Cerebellar nuclear complex (tissue), 1 donor: ENCODE measurements around the gene FHAD1.

Source experiments
- DNase-seq, 2 experiments: peaks; one replicate each; lab custom pipeline; 2025; lab: John Stamatoyannopoulos, UW

FHAD1 gene

DNA sequence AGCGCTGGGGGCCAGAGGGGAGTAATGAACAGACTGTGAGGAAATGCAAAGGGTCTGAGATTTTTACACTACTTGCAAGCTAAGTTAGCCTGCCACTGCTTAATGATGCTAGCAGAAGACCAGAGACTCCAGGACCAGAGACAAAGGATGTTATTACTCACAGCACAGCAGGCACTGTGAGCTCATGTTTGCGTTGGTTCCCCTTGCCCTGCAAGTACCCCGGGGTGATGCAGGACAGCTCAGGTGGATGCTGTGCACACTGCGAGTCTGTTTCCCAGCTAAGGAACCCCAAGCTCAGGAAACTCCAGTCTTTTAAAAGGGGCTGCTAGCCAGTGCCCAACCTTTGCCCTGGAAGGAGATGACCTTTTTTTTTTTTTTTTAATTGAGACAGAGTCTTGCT, 1.2 kb downstream of the FHAD1 start:
- no peak for DNase-seq

DNA sequence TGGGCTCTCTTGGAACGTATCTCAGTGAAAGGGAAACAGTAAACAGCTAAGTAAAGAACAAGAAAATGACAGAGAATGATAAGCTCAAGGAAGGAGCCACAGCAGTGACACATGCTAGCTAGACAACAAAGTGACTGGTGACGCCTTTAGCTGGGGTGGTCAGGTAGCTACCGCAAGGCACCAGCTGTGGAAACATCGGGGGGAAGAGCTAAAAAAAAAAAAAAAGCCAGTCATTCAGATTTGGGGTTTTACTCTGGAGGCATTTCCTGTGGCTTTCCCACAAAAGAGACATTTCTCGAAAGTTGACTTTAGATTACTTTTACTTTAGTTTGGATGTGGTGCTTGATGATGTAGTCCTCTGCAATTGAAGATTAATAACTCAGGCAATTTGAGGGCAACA, 2.1 kb downstream of the FHAD1 start:
- no peak for DNase-seq

DNA sequence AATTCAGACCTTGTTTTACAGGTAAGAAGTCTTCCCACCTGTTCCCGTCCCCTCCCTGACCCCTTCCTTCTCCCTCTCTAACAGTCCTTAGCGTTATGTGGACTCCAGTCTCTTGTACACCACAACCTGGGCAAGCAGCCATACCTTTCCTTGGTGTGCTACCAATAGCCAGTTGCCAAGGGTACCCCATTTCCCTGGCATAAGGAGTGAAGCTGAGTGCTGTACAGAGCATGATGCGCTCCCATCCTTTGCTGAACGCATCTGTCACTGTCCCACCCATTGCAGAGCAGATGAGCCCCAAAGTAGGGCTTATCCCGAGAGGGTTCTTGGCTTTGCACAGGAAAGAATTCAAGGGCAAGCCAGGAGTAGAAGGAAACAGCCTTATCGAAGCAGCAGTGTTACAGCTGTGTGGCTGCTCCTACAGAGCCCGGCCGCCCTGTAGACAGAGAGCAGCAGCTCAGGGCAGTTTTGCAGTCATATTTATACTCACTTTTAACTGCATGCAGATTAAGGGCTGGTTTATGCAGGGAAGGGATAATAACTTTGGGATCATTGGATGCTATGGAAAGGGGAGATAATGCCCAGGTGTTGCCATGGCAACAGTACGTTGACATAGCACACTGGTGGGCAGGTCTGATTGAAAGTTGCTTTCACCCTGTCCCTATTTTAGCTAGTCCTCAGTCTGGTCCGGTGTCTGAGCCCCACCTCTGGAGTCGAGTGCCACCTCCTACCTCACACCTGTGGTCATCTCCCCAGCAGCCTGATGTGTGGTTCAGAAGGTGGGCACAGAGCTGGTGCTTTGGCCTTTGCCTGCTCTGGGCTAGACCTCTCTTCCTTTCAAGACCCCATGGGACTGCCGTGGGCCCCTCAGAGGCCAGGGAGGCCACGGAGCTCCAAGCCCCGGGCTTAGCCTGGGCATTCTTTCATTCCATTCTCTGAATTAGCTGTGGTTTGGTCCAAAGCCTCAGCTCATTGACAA, 5.1 kb downstream of the FHAD1 start:
- DNase-seq = no peak

DNA sequence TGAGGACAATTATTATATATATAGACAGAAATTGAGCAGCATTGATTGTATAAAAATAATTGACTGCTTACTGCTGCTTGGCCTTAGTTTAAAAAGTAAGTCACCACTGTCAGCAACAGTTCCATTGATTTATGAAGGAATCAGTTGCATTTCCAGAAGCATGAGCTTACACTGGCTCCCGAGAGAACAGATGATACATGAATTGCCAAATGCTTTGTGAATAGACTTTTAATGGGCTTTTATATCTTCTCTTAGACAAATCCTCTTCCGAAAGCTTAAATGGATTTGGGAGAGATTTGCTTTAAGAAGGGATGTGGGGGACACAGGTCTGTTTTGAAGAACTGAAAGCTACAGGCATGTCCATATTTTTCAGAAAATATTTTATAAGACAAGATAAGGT, 7.5 kb downstream of the FHAD1 start:
- no peak for DNase-seq

DNA sequence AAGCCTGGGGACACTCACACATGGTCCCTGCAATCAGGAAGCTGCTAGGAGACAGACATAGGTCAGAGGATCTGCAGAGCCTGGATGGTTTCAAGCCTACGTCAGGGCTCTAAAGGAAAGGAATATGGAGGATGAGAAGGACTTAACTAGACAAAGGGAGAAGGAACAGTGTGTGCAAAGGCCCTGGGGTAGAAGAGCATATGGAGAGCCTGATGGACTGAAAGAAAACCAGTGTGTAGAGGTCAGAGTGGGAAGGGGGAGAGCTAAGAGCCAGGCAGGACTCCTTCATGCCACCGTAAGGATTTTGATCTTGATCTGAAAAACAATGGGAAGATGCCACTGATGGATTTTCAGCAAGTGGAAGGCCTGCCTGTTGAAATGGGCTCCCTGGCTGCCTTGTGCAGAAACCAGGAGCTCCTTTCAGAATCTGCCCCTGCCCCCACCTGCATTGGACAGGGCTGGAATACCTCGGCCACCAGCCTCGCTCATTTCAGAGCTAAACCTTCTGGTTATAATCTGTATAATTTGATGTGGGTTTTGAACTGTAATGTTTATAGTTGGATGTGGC, 8.6 kb downstream of the FHAD1 start:
- no peak for DNase-seq

DNA sequence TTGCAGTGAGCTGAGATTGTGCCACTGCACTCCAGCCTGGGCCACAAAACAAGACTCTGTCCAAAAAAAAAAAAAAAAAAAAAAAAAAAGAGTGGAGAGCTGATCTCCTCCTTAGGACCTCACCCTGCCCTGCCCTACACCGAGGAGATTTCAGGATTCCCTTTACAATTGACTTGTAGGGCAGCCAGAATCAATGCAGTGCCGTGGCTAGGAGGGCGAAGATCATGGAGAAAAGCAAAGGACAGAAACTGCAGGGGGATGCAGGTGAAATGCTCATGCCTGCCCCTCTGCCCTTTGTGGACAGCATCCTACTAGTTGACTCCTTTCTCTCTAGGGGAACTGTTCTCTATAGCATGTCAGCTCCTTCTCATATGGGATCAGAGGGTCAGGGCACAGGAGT, 9.6 kb downstream of the FHAD1 start:
- DNase-seq = no peak

DNA sequence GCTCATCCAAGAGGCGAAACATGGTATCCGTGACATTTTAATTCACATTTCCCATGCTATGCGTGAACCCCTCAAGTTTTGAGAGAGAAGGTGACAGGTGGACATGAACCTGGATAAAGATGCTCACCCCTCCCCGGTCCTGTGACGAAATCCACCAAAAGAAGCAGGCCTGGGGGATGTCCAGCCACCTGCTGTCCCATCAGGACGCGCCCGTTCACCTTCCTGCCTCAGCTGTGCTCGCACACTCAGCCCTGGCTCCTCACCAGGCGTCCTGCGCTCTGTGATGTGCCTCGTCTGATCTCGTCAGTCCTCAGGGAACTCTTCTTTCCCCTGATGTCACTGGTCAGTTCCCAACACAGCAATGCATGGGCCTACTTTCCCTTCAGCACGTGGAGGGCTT, 10.3 kb downstream of the FHAD1 start:
- no peak for DNase-seq

DNA sequence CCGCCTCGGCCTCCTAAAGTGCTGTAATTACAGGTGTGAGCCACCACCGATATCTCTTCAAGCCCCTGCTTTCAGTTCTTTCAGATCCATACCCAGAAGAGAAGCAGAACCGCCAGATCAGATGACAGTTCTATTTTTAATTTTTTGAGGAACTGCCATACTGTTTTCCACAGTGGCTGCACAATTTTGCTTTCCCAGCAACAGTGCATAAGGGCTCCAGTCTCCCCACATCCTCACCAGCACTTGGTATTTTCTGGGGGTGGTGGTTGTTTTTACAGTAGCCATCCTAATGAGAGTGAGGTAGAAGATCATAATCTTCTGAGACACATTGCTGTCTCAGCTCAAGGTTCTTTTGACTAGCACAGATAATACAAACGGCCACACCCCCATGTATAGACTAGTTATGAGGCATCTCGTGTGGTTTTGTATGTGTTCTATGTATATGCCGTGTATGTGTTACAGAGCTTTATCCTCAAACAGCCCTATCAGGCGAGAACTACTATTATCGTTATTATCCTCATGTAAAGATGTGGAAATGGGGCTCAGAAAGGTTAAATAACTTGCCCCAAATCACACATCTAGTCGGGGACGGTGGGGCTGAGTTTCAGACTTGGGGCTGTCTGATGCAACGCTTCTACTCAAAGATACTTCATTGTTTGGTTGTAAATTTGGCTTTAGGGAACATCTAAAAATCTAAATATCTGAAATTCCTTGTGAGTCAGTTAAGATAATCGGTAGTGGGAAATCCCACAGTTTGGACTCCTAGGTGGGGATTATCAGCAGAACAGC, 12.0 kb downstream of the FHAD1 start:
- no peak for DNase-seq

DNA sequence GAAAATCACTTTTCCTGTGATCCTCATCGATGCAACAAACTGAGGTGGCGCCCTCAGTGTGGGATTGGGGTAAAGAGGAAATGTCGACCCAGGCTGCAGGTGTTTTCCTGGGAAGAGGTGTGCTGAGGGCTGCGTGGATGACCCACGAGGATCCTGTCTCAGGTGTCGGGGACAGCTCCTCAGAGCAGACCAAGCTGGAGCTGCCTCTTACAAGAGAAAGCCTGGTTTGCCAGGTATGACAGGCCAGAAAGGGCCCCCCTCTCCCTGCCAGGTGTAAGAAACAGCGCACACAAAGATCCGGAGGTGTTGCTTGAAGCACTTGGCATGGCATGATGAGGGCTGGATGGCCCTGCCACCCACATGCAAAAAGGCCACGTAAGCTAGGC, 12.6 kb downstream of the FHAD1 start:
- DNase-seq = no peak

DNA sequence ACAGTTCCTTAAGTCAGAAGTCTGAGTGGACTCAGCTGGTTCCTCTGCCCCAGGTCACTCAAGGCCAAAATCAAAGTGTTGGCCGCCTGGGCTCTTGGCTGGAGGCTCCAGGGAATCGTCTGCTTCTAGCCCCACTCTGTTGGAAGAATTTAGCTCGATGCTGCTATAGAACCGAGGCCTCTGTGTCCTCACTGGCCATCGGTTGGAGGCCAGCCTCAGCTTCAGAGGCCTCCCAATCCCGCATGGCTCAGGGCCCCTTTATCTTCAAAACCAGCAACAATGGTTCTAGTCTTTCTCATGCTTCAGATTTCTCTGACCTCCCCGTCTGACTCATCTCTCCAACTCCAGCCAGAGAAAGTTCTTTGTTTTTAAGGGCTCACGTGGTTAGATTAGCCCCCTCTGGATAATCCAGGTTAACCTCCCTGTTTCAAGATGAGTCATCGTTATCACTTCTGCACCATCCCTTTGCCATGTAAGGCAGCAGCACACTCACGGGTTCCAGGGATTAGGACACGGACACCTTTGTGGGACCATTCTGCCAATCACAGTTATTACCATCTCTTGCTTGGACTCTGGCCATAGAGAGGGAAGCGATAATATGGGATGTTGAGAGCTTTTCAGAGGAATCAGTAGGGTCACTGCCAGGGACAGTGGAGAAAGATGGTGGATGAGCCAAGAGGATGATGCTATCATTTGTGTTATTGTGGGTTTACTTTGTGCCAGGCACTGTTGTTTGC, 13.6 kb downstream of the FHAD1 start:
- no peak for DNase-seq

DNA sequence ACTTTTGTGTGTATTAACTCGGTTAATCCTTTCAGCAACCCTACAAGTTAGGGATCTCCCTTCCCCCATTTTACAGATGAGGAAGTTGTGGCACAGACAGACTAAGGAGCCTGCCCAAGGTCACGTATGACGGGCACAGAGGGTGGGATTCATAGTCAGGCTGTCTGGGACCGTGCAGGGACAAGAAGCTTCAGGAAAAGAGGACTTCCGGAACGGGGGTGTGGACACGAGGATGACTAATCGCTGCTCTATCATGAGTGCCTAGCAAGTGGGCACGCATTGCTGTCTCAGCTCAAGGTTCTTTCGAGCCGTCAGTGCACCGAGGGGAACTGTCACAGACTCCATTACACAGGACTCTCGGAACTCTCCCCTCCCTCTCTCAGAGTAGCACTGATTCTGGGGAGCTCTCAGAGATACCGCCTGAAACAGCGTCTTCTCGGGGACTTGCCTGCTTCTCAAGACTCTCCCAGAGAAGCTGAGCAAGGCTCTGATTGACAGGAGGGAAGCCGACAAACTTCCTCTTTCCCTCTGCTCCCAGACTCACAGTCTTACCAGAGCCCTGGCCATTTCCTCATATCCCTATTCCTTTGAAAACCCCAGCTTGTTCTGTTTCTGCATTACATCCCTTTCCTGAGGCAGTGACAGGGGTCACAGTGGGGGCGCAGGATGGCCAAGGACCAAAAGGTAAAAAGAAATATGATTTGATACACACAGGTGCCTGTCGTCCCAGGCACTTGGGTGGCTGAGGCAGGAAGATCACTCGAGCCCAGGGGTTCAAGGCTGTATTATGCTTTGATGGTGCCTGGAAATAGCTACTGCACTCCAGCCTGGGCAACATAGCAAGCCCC, 14.4 kb downstream of the FHAD1 start:
- DNase-seq = no peak

DNA sequence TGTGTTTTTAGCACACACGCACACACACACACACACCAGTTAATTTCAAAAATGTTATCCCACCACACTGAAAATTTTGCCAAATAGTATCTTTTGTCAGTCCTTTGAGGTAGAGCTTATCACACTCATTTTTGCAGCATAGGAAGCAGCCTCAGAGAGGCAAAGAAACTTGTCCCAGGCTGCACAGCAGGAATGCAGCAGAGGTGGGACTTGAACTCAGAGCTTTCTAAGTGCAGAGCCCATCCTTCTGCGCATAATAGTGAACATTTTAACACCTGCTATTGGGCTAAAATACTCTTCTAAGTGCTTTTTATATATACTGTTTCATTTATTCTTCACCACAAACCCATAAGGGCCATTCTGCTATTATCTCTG, 15.0 kb downstream of the FHAD1 start:
- no peak for DNase-seq

DNA sequence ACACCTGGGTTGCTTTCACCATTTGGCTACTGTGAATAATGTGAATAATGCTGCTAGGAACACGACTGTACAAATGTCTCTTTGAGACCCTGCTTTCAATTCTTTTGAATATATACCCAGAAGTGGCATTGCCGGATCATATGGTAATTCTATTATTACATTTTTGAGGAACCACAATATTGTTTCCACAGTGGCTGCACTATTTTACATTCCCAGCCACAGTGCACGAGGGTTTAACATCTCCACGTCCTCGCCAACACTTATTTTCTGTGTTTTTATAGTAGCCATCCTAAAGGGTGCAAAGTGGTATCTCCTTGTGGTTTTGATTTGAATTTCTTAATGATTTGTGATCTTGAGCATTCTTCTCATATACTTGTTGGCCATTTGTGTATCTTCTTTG, 15.7 kb downstream of the FHAD1 start:
- DNase-seq = no peak

DNA sequence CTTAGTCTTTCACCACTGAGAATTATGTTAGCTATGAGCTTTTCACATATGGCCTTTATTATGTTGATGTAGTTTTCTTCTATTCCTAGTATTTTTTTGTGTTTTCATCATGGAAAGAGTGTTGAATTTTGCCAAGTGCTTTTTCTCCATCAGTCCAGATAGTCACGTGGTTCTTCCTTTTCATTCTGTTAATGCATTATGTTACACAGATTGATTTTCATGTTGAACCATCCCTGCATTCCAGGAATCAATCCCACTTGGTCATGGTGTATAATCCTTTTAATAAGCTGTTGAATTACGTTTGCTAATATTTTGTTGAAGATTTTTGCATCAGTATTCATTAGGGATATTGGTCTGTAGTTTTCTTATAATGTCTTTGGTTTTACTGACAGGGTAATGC, 17.7 kb downstream of the FHAD1 start:
- DNase-seq = no peak

DNA sequence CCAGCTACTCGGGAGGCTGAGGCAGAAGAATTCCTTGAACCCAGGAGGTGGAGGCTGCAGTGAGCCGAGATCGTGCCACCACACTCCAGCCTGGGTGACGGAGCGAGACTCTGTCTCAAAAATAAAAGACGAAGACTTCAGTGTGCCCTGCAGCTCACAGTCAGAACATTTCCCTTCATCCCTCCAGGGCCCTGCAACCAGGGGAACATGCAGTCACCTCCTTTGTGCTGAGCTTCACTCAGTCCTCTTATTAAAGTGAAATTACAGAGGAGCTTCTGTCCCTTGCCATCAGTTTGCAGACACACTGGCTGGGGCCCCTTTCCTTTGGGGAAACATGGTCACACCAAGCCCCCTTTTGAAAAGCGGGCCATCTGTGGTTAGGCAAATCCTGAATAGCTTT, 24.2 kb downstream of the FHAD1 start:
- DNase-seq = no peak

DNA sequence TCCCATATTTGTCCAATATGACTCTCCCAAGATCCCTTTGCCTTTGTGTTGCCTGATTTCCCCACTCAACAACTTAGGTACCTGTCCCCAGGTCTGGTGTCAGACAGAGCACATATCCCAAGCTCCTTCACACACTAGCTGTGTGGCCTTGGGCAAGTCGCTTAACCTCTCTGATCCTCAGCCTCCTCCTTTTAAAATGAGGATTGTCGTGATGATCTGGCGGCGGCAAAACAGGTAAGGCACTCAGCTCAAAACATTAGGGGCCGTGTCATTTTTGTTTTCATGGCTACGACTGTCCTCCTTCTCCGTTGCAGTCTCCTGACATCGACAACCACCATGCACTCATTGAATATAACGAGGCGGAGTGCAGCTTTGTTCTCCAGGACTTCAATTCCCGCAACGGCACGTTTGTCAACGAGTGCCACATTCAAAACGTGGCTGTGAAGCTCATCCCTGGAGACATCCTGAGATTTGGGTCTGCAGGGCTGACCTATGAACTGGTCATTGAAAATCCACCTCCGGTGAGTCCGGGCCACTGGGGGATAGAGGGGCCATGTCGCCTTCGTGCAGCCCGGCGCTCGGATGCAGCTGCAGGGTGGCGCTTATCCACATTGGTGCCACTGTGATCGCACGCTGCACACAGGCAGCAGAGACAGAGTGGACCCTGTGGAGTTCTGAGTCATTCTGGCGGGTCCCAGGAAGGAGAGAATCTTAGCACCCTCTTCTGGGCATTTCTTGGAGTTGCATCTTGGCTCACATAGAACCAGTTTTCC, 25.2 kb downstream of the FHAD1 start:
- DNase-seq = peak in 1 of 2 experiments; percentile 73

DNA sequence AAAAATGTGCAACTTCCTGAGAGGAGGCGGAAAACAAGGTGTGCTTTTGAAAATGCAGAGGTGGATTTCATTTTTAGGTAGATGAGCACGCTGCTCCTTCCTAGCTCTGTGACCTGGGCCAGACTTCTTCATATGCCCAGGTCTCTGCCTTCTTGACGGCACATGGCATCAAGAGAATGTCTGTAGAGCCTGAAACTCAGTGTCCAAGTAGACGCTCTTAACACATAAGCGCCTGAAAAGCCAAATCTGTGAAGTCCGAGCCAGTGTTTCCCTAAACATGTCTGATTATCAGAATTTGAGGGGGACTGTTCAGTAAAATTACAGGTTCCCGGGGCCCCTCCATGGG, 25.7 kb downstream of the FHAD1 start:
- no peak for DNase-seq

DNA sequence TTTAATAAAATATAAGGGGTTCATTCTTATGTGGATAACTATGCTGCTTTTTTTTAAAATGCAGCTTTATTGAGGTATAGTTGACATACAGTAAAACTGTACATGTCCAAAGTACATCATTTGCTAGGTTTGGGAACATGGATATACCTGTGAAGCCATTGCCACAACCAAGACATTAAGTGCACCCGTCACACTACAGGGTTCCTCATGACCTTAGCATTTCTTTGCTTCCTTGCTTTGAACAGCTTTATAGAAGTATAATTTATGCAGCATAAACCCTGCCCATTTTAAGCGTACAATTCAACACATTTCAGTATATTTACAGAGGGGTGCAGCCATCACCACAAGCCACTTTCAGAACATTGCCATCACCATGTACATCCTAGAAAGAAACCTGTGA, 26.3 kb downstream of the FHAD1 start:
- no peak for DNase-seq

DNA sequence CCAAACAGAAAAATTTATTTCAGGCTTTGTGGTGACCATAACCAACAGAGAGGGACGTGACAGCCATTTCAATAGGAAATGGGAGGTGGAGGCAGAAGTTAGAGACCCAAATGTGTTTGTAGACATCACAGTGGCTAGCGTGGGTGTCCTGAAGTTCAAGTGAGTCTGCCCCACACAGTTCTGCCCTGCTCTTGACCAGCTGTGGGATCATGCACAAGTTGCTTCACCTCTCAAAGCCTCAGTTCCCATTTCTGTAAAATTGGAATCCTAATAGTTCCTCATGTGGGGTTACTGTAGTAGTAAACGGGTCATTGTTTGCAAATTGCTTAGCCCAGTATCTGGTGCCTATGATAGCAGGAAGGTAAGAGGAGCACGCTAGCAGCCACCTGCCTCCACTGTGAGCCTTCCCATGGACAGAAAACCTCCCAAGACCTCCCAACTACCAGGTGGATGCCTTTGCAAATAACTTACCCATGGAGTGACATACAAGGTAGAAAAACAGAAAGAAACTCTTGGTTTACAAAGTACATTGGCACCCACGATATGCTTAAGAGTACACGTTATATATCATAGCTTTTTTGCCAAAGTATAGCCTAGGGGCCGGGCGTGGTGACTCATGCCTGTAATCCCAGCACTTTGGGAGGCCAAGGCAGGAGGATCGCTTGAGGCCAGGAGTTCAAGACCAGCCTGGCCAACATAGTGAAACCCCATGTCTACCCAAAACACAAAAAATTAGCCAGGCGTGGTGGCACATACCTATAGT, 29.1 kb downstream of the FHAD1 start:
- DNase-seq = no peak
